ENCODE data around the gene DGCR2.

DNA sequence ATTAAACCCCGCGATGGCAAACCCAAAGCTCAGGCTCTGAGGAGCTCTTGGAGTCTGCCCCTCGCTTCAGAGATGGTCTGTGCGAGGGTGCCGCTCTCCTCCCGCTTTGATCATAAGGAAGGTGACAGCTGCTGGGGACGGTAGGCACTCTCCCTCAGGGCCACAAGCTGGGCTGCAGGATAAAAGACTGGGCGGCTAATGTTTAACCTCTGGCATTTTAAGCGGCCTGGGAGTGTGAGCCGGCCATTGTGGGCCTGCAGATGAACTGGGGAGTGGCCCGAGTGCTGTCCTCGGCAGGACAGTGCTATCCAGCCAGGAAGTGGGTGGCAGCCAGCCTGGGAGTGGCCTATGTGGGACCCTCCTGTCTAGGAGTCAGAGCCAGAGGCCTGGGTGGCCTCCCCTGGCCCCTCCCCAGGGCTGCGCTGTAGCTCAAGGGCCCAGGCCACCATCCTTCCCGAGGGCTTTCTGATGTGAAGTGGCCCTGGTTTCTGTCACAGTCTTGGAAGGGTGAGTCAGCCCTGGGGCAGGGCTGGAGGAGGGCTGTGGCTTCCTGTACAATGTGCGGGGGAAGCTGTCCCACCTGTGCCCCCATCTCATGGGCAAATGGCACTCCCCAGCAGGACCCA is 127.4 kb downstream of the DGCR2 start:
- TF ChIP-seq EZH2phosphoT487 (IDR thresholded peaks at IDR 0.05; ENCODE audit: low read depth), result no peak
- no peak for TF ChIP-seq CTCF (IDR thresholded peaks at IDR 0.05; ENCODE audit: low read depth, low read length)

Measured in OCI-LY3 (cell line).